Liver (tissue), 9 donors: ENCODE data around the gene CCP110. TPM values are rescaled to one million over a fixed set of nuclear protein-coding genes. Genes with fewer than 3 reads are reported as not detected.

Source experiments
- DNase-seq: peaks from one replicate; pipeline ENCODE4 v3.0.0-alpha.2; 2017; ENCODE audit warnings: low spot score
- H3K27ac ChIP-seq, 2 donors: one replicate each; pipeline ENCODE4 v1.7.0; 2013; ENCODE audit warnings: inconsistent platforms in 2 of 2, low read length in 2 of 2, control low read depth in 1 of 2, low read depth in 1 of 2, mild to moderate bottlenecking in 1 of 2
- H3K27me3 ChIP-seq, 4 donors: one replicate each; pipeline versions ENCODE4 v1.6.1 to v1.7.0; 2013; ENCODE audit warnings: low read length in 3 of 4, inconsistent platforms in 1 of 4, mild to moderate bottlenecking in 1 of 4, moderate library complexity in 1 of 4; ENCODE audit not compliant: control insufficient read depth in 4 of 4, insufficient read depth in 4 of 4
- H3K36me3 ChIP-seq, 4 donors: one replicate each; pipeline versions ENCODE4 v1.6.1 to v1.7.0; 2013; ENCODE audit warnings: low read length in 3 of 4, mild to moderate bottlenecking in 3 of 4, low read depth in 1 of 4, moderate library complexity in 1 of 4; ENCODE audit not compliant: control insufficient read depth in 4 of 4, insufficient read depth in 3 of 4
- H3K4me1 ChIP-seq, 4 donors: one replicate each; pipeline versions ENCODE4 v1.6.1 to v1.7.0; 2013; ENCODE audit warnings: low read length in 3 of 4, mild to moderate bottlenecking in 3 of 4, moderate library complexity in 1 of 4; ENCODE audit not compliant: control insufficient read depth in 4 of 4, insufficient read depth in 4 of 4
- H3K4me3 ChIP-seq, 3 donors: one replicate each; pipeline versions ENCODE4 v1.6.1 to v1.7.0; 2013; ENCODE audit warnings: low read length in 3 of 3, control low read depth in 1 of 3, low read depth in 1 of 3, mild to moderate bottlenecking in 1 of 3
- H3K9ac ChIP-seq, 2 donors: one replicate each; pipeline ENCODE4 v1.7.0; 2013; ENCODE audit warnings: low read length in 2 of 2, mild to moderate bottlenecking in 2 of 2, moderate library complexity in 2 of 2, control low read depth in 1 of 2, low read depth in 1 of 2
- H3K9me3 ChIP-seq, 4 donors: one replicate each; pipeline versions ENCODE4 v1.6.1 to v1.7.0; 2013; ENCODE audit warnings: low read length in 3 of 4; ENCODE audit not compliant: control insufficient read depth in 4 of 4
- ATF3 ChIP-seq: IDR thresholded peaks from 2 replicates; pipeline ENCODE4 v1.6.1; 2016; ENCODE audit warnings: antibody characterized with exemption
- CTCF ChIP-seq: fragments of 150-350 bp; IDR thresholded peaks from 2 replicates; pipeline ENCODE4 v1.5.1; 2017; ENCODE audit warnings: improper control_type of control experiment, low read depth, low read length; ENCODE audit not compliant: missing input control
- EGR1 ChIP-seq, 2 donors: IDR thresholded peaks; 2 replicates each; pipeline ENCODE4 v1.6.1; 2016 to 2018; ENCODE audit warnings: antibody characterized with exemption in 2 of 2, low read depth in 2 of 2
- FOXA1 ChIP-seq: IDR thresholded peaks from 2 replicates; pipeline ENCODE4 v1.6.1; 2016; ENCODE audit warnings: antibody characterized with exemption
- FOXA2 ChIP-seq: IDR thresholded peaks from 2 replicates; pipeline ENCODE4 v1.6.1; 2016; ENCODE audit warnings: antibody characterized with exemption
- GABPA ChIP-seq, 2 donors: IDR thresholded peaks in 1 of 2; conservative IDR thresholded peaks in 1 of 2; 2 replicates each; pipeline ENCODE4 v1.6.1; 2016; ENCODE audit warnings: antibody characterized with exemption in 2 of 2, mild to moderate bottlenecking in 1 of 2, moderate library complexity in 1 of 2
- HNF4A ChIP-seq, 2 donors: conservative IDR thresholded peaks; 2 replicates each; pipeline ENCODE4 v1.6.1; 2016; ENCODE audit warnings: antibody characterized with exemption in 2 of 2, mild to moderate bottlenecking in 2 of 2
- HNF4G ChIP-seq: IDR thresholded peaks from 2 replicates; pipeline ENCODE4 v1.6.1; 2016; ENCODE audit warnings: antibody characterized with exemption
- JUND ChIP-seq, 2 donors: IDR thresholded peaks; 2 replicates each; pipeline ENCODE4 v1.6.1; 2016; ENCODE audit warnings: antibody characterized with exemption in 2 of 2
- MAX ChIP-seq: IDR thresholded peaks from 2 replicates; pipeline ENCODE4 v1.6.1; 2016; ENCODE audit warnings: antibody characterized with exemption
- NR2F2 ChIP-seq: IDR thresholded peaks from 2 replicates; pipeline ENCODE4 v1.6.1; 2016; ENCODE audit warnings: antibody characterized with exemption
- RAD21 ChIP-seq, 2 donors: IDR thresholded peaks; 2 replicates each; pipeline ENCODE4 v1.6.1; 2016; ENCODE audit warnings: antibody characterized with exemption in 2 of 2, mild to moderate bottlenecking in 2 of 2
- RXRA ChIP-seq, 2 donors: IDR thresholded peaks; 2 replicates each; pipeline ENCODE4 v1.6.1; 2017 to 2018; ENCODE audit warnings: antibody characterized with exemption in 2 of 2, mild to moderate bottlenecking in 1 of 2
- SP1 ChIP-seq: IDR thresholded peaks from 2 replicates; pipeline ENCODE4 v1.6.1; 2018; ENCODE audit warnings: antibody characterized with exemption, mild to moderate bottlenecking
- TAF1 ChIP-seq: conservative IDR thresholded peaks from 2 replicates; pipeline ENCODE4 v1.6.1; 2016; ENCODE audit warnings: antibody characterized with exemption, mild to moderate bottlenecking
- YY1 ChIP-seq: IDR thresholded peaks from 2 replicates; pipeline ENCODE4 v1.6.1; 2016; ENCODE audit warnings: antibody characterized with exemption, mild to moderate bottlenecking
- ZBTB33 ChIP-seq: IDR thresholded peaks from 2 replicates; pipeline ENCODE4 v1.6.1; 2016; ENCODE audit warnings: antibody characterized with exemption
- WGBS: extraction: QIAGEN DNeasy Blood & Tissue Kit; methylation state at CpG from one replicate; pipeline ENCODE4 v1.1.7; 2013; 5-methylcytosine and 5-hydroxymethylcytosine counted together
- polyA plus RNA-seq, 2 donors: library from polyadenylated mRNA; stranded (reverse) in 1 of 2; unstranded in 1 of 2; fragments of 200-250 nt in 1 of 2; fragments of >200 nt in 1 of 2; fragmentation: Nextera tagmentation in 1 of 2; extraction: Ambion mirVana in 1 of 2; gene quantifications; one replicate each; pipeline versions ENCODE4 v1.2.1 to v1.2.3, GENCODE V29; 2013 to 2015
- total RNA-seq, 2 donors: library from RNA; depleted of rRNA; stranded (reverse); fragments of >200 nt; gene quantifications; one replicate each; pipeline ENCODE4 v1.2.3, GENCODE V29; 2014
- donor health status: healthy.
- donor health status: healthy.
- donor health status: healthy.
- donor health status: healthy.
- donor health status: healthy.

CCP110 gene
- total and polyA plus RNA-seq, 4 donors, result 1.8 to 25.0 (median 5.5) TPM

GRCh38 chr16:19488213-19488640, 35.5 kb upstream of the CCP110 start:
- Histone ChIP-seq H3K9ac (no peak overlapping the region), H3K9me3 (no peaks in the 10 kb centered on the region), H3K36me3 (no peaks in the 10 kb centered on the region), H3K4me1 (peaks cover 0 to 5% (median 0%) of the 10 kb centered on the region in 4 donors), H3K27ac (peak overlapping the region in 1 of 2 donors; percentile 1), H3K4me3 (no peak overlapping the region), H3K27me3 (no peaks in the 10 kb centered on the region)
- 67% methylated on average over 4 of the region's 4 CpGs for WGBS
- TF ChIP-seq FOXA1 (no peak), HNF4G (peak; percentile 53), MAX (no peak), SP1 (peak; percentile 76), RXRA (IDR thresholded peaks at IDR 0.05) (peak in 1 of 2 donors; percentile 11), NR2F2 (no peak), HNF4A (conservative IDR thresholded peaks at IDR 0.05) (peak; percentile 58 to 74)
- DNase-seq, result peak; percentile 69

- no peak for TF ChIP-seq FOXA2
- TF ChIP-seq CTCF, result no peak
- no peak for TF ChIP-seq TAF1
- no peak for TF ChIP-seq YY1
- TF ChIP-seq FOXA1, result no peak
- no peak for TF ChIP-seq SP1
- TF ChIP-seq JUND (IDR thresholded peaks at IDR 0.05), result no peak
- TF ChIP-seq EGR1 (IDR thresholded peaks at IDR 0.05; ENCODE audit: low read depth in 2 of 2), result no peak
- TF ChIP-seq RXRA (IDR thresholded peaks at IDR 0.05), result no peak
- no peak for TF ChIP-seq RAD21 (IDR thresholded peaks at IDR 0.05)
- TF ChIP-seq NR2F2, result no peak
- no peak for TF ChIP-seq ATF3
- TF ChIP-seq GABPA (IDR thresholded peaks at IDR 0.05 in 1 of 2, conservative IDR thresholded peaks at IDR 0.05 in 1 of 2), result no peak
- no peak for TF ChIP-seq HNF4G
- no peak for TF ChIP-seq MAX
- TF ChIP-seq HNF4A (conservative IDR thresholded peaks at IDR 0.05), result no peak
- no peak for TF ChIP-seq ZBTB33
- no peaks in the 10 kb centered on the region for H3K36me3 ChIP-seq
- no peaks in the 10 kb centered on the region for H3K9me3 ChIP-seq
- peaks cover 0 to 5% (median 0%) of the 10 kb centered on the region in 4 donors for H3K4me1 ChIP-seq
- no peak for DNase-seq
- WGBS, result 80% methylated on average over 1 of the region's 1 CpG
- no peaks in the 10 kb centered on the region for H3K27me3 ChIP-seq
- no peak overlapping the region for H3K4me3 ChIP-seq
- no peak overlapping the region for H3K27ac ChIP-seq
- no peak overlapping the region for H3K9ac ChIP-seq
These were observed 33.1 kb upstream of the CCP110 start for GRCh38 chr16:19490619-19491018.
